HG03439 (cell line): ENCODE measurements around the gene PRLR.
"Not testable (repeated sequence)": the region's sequence is repeated elsewhere in the genome, so short reads cannot be mapped to it uniquely, and the experiment has no call there.

Source experiments
- ATAC-seq: cut with Tn5 transposase; IDR thresholded peaks from one replicate; pipeline ENCODE4 v1.9.1; 2021; ENCODE audit warnings: mild to moderate bottlenecking, moderate library complexity; ENCODE audit not compliant: unreplicated experiment

PRLR gene

DNA sequence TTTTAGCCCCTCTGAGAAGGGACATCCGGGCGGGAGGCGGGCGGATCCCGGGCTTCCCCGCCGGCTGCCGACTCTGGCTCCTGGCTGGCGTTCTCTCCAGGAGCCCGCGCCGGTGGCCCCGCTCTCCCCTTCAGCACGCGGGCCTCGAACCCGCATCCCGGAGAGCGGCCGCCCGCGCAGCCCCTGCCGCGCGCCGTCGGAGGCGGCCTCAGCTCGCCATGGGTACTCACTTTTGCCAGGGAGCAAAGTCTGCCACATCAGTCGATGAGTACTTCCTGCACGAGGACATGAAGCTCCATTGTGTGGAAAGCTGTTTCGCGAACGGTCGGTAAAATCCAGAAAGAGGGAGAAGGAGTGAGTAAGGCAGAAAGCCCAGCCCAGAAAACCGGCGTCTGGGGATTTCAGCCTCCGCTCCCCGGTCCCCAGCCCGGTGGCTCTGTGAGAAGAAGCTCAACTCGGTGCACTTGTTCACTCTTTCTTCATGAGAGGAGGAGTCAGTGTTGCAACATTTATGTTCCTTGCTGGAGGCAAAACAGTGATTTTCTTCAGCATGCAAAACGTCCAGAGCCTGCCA, at the start of gene PRLR:
TSS of gene PRLR (minus strand) at position 450 of the 574 bp plus-strand sequence. CDS start 140,867 bp downstream, outside the sequence.
- ATAC-seq: no peak

DNA sequence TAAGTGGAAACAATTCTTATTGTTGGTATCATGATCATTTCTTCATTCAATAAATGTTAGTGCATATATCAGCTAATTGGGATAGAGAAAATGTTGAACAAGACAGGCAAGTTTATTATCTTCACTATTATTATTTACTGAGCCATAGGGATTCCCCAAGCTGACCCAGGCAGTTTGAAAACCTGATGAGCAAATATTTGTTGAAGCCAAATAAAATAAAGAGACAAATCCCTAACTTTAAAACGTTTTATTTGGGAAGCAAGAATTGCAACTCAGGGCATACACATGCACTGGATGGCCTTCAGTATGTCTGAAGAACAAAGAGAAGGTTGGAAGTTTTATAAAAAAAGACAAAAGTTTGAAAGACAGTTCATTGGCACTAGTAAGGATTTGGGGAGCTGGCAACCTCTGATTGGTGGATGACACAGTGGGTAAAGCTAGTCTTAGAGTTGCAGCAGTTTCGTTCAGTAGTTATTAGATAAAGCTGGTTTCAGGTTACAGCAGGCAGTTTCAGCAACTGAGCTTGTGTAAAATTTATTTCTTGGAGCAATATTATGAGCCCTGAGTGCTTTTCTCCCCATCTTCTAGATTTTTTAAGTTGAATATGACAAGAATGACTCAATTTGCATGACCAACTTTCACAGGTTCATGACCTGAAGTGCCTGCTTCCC, 44.7 kb upstream of the PRLR start:
- ATAC-seq: no peak

DNA sequence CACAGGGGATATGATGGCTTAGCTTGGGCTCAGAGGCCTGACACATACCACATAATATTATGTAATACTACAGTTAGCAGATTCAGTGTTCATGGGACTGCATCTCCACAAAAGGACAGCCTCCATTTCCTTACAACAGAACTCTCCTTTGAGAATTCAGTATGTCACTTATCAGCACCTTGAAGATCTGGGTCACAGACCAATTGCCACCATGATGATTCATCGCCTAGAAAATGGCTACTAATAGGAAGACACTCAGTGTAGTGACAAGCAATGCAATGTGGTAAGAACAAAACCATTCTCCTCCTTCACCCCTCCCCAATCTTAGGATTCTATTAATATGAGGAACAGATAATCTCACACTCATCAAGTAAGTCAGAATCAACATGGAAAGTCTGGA, 38.7 kb upstream of the PRLR start:
- ATAC-seq: no peak

DNA sequence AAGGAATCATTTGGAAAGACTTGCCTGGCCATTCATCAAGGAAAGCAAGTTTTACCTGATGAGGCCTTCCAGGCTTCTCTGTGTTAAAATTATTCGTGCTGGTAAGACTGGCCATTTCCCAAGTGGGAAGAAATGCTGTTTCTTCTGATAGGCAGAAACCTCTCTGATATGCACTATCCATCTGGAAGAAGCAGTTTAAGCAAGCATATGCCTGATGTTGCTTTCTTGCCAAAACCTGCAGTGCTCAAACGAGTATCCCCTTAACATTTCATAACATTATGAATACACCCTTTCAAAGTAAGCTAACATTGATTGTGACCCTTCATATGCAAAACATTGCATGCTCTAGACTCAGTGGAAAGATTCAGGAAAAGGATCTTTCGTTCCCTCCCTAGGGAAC, 36.0 kb upstream of the PRLR start:
- no peak for ATAC-seq

- no peak for ATAC-seq
Measured at GRCh38 chr5:35264509-35264908, 34.2 kb upstream of the PRLR start.

GRCh38 chr5:35263266-35263877, 33.1 kb upstream of the PRLR start:
- ATAC-seq: no peak

DNA sequence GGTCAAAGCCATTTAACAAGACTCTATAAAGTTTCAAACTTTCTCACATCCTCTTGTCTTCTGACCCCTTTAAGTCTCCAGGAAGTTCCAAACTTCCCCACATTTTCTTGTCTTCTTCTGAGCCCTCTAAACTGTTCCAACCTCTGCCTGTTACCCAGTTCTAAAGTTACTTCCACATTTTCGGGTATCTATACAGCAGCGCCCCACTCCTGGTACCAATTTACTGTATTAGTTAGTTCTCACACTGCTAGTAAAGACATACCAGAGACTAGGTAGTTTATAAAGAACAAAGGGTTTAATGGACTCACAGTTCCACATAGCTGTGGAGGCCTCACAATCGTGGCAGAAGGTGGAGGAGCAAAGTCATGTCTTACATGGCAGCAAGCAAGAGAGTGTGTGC, 23.3 kb upstream of the PRLR start:
- no peak for ATAC-seq

- ATAC-seq: no peak
Measured at GRCh38 chr5:35252963-35253362, 22.7 kb upstream of the PRLR start.

GRCh38 chr5:35248843-35249780, 18.8 kb upstream of the PRLR start:
- ATAC-seq: no peak

DNA sequence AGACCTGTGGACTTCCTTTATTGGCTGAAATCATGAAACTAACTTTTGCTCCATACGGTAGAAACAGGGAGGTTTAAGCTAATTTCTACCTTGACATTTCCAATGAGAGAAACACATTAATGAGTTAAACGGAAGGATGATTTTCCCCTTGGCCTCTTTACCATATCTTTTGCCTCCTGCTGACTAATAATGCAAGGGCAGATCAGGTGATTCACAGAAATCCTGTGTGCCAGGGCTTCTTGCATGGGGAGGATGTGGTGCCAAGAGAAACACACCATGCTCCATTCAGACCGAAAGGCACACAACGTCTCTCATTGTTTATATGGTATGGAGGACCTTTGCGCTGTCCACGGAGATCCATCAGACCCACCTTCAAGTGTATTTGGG, 17.4 kb upstream of the PRLR start:
- no peak for ATAC-seq

DNA sequence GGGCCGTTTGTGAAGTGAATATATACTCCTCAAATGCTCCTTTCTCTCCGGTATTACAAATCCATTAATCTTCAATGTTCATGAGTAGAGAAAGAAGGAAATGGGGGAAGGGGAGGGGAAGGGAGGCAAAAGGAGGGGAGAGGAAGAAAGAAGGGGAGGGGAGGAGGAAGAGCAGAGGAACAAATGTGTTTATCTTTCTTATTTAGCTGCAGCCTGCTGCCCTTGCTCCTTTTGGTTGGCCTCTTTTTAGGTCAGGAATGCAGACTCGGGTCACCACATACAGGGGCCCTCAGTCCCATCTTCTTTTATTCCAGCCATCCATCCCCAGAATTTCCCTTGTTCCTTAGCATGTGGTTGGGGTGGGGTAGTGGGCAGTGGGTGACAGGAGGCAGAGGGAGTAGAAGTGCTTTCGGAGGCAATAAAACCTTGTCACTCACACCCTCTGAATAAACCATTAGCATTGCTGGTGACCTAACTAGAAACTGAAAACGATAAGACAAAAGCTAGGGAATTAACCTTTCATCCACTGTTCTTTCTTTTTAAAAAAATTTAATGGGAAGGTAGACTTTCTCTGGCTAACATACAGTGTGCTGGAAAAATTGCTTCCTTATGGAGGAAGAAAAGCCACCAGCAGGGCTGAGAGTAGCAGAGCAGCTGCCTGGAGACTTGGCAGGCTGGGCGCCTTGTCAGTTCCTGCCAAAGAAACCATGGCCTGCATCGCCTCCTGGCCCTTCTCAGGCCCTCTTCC, 16.8 kb upstream of the PRLR start:
- no peak for ATAC-seq

DNA sequence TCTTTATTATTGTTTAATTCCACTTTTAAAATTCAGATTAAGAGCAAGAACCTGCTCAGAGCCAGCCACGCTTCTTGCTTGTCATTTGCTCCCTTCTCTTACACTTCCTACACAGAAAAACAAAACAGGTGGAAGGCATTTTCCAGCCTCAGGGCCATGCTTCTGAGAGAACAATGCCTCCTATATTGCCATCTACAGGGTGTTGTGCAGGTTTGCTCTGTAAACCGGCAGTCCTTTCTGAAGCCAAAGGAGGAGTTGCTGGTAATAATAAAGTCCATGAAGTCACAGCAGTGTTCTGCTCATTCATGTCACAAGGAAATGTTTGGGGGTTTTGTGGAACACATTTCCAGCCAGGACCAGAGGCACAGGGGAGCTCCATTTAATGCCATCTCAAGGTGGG, 16.1 kb upstream of the PRLR start:
- ATAC-seq: no peak

DNA sequence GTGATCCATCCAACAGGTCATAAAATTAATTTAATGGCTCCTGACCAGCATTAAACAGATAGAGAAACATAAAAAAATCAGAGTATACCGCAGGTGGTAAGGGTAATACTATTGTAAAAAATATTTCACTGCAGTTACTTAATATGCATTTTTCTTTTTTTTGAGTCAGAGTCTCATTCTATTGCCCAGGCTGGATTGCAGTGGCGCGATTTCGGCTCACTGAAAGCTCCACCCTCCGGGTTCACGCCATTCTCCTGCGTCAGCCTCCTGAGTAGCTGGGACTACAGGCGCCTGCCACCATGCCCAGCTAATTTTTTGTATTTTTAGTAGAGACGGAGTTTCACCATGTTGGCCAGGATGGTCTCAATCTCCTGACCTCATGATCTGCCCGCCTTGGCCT, 15.1 kb upstream of the PRLR start:
- ATAC-seq: not testable (repeated sequence)

DNA sequence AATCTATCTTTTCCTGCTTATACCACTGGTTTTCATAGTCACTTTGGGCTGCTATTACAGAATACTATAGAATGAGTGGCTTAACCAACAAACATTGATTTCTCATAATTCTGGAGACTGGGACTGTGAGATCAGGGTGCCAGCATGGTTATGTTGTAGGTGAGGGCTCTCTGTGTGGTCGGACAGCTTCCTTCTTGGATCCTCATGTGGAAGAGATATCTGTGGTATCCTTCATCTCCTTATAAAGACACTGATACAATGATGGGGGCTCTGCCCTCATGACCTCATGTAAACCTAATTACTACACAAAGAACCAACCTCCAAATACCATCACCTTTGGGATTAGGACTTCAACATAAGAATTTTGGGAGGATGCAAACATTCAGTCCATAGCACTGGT, 13.9 kb upstream of the PRLR start:
- no peak for ATAC-seq

DNA sequence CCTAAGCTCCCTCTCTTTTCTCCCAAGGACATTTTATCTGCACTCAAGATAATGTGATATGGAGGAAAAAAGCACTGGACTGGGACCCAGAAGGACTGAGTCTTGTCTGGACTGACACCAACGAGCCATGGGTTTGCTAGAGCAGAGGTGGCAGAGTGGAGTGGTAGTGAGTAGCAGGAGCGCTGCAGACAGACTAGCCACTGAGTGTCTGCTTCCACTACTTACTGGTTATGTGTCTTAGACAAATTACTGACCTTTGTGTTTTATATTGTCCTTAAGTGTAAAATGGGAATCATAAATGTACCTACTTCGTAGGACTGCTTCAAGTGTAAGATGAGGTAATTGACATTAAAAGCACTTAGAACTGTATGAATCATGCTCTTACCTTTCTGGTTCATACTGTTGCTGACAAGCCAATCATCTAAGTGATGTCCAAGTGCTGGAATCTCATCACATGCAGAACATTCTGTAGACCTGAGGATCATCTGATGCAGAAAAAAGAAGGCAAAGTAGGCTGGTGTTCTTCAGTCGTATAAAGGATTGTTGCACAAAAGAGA, 12.5 kb upstream of the PRLR start:
- no peak for ATAC-seq

DNA sequence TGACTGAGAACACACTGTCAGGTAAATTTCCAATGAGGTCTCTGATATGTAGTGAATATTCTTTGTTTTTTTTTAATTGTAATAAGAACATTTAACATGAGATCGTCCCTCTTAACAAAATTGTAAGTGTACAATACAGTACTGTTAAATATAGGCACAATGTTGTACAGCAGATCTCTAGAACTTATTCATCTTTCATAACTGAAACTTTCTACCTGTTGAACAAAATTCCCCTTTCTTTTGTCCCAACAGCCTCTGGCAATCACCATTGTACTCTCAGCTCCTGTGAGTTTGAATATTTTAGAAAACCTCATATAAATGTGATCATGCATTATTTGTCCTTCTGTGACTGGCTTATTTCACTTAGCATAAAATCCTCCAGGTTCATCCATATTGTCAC, 10.6 kb upstream of the PRLR start:
- ATAC-seq: no peak

DNA sequence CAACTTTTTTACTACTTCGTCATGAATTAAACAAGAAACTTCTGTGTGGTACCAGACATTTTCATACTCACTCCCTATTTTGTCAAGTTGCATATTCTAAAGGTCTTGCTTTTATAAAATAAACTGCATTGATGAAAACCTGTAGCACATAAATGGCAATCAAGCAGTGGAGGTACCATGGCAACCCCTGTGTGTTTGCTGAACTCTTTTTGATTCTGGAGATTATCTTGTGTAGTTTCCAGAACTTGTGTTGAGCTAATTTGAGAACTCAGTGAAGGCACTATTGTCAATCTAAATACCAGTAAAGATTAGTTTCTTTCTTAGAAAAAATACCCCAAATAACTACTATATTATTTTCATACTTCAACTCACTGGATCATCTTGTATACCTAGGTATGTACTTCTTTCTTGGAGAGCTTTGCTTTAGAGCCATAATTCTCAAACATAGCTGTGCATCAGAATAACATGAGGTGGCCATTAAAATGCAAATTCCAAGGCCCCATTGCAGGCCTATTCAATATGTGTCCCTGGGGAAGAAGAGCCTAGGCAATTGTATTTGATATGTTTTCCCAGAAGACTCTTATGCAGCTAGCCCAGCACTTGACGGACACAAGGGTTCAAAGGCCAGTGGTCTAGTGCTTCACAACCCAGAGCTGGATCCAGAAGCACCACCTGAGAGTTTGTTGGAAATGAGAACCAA, 9.8 kb upstream of the PRLR start:
- ATAC-seq: no peak

DNA sequence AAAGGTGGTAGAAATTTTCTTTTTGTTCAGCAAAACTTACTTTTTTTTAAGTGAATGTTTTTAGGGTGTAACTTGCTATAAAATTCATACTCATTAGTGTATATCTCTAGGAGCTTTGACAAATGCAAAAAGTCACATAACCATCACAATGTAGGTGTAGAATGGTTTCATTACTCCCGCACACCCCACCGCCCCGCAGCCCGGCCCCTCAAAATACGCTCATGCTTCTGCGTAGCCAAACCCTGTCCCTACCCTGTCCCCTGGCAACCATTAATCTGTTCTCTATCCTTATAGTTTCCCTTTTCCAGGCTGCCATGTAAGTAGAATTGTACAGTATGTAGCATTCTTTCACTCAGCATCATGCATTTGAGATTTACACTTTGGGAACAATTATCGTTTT, 9.2 kb upstream of the PRLR start:
- no peak for ATAC-seq

DNA sequence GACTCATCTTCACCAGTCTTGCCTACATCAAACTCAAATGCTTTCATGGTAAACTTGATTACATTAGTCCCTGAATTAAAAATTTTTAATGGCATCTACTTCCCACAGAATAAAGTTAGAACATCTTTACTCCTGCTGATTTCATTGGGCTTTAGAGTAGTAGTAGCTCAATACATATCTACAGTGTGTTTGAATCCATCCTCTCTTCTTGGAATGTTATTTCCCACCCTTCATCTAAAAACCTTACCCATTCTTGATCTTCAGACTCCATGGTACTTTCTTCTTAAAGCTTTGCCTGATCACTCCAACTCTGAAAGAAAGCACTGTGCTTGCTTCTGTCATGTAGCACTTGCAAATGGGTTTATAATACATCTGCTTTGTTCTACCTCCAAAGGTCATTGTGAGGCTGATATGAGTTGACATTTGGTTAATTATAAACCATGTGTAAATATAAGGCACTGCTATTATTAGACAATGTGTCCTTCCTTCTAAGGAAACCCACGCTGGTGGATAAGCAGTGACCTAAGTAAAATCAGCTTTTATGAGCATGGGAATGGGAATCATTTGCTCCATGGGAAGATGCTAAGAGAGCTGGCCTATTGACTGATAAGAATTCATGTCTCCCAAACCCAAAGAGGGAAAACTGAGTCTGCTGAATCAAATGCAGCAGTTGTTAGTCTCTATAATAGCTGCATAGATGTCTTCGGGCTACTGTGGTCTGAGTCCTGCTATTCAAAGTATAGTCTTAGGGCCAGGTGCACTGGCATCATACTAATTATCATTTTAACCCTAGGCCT, 7.5 kb upstream of the PRLR start:
- ATAC-seq: no peak
